ENCODE measurements around the gene IGF2R.

DNA sequence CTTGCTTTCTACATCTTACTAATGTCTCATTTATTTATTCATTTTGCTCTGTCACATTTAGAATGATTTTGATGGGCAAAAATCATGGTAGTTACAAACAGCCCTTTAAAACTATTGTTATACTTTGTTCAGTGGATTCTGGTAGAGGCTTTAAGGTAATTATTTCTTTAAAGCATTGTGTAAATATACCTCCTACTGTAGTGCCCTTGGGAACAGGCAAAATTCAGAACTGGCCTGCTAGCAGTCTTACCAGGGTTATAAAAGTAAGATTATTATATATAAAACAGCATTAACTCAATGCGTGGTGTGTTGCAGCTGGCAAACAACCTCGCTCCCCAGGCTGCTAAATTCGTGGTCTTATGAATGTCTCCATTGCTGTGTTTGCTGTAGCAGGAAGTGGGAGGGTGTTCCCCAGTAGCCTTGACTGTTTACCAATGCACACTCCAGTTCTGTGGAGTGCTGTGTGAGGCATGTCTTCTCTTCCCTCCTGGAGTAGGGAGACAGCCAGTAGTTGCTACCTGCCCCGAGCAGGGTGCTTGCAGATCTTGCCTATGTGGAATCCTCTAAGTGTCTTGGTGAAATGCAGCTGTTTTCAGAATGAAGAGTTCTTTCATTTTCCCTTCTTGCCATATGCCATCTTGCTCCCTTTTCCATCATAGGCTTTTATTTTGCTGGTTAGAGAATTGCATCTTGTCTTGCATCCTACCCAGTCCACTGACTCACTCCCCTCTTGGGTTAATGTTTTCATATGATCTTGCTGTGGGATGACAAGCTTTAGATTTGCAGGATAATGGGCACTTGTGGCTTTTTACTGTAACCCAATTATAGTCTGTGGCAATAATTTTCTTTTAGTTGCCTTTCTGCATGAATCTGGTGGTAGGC, 45.3 kb downstream of the IGF2R start:
- TF ChIP-seq, protein P1, sequence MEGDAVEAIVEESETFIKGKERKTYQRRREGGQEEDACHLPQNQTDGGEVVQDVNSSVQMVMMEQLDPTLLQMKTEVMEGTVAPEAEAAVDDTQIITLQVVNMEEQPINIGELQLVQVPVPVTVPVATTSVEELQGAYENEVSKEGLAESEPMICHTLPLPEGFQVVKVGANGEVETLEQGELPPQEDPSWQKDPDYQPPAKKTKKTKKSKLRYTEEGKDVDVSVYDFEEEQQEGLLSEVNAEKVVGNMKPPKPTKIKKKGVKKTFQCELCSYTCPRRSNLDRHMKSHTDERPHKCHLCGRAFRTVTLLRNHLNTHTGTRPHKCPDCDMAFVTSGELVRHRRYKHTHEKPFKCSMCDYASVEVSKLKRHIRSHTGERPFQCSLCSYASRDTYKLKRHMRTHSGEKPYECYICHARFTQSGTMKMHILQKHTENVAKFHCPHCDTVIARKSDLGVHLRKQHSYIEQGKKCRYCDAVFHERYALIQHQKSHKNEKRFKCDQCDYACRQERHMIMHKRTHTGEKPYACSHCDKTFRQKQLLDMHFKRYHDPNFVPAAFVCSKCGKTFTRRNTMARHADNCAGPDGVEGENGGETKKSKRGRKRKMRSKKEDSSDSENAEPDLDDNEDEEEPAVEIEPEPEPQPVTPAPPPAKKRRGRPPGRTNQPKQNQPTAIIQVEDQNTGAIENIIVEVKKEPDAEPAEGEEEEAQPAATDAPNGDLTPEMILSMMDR (IDR thresholded peaks at IDR 0.05; ENCODE audit: low read depth, low read length, poor library complexity, severe bottlenecking), result no peak
- TF ChIP-seq EZH2phosphoT487 (IDR thresholded peaks at IDR 0.05; ENCODE audit: borderline replicate concordance, low read length), result no peak
